WI38 (cell line): Measurements from ENCODE around the gene ATXN7L3.

ENCODE experiments used
- H3K4me3 ChIP-seq: 2 replicates; pipeline ENCODE4 v1.5.1; 2011; ENCODE audit warnings: low read depth, mild to moderate bottlenecking, control low read depth, low read length
- TF ChIP-seq, protein P1 (sequence below): IDR thresholded peaks from 2 replicates; pipeline ENCODE4 v1.5.1; 2012; ENCODE audit warnings: low read depth, mild to moderate bottlenecking, control low read depth, low read length

Gene ATXN7L3

DNA sequence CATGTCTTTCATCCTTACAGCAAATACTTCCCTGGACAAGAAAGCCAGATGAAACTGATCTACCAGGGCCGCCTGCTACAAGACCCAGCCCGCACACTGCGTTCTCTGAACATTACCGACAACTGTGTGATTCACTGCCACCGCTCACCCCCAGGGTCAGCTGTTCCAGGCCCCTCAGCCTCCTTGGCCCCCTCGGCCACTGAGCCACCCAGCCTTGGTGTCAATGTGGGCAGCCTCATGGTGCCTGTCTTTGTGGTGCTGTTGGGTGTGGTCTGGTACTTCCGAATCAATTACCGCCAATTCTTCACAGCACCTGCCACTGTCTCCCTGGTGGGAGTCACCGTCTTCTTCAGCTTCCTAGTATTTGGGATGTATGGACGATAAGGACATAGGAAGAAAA lies 9.2 kb downstream of the ATXN7L3 start:
- TF ChIP-seq, protein P1, sequence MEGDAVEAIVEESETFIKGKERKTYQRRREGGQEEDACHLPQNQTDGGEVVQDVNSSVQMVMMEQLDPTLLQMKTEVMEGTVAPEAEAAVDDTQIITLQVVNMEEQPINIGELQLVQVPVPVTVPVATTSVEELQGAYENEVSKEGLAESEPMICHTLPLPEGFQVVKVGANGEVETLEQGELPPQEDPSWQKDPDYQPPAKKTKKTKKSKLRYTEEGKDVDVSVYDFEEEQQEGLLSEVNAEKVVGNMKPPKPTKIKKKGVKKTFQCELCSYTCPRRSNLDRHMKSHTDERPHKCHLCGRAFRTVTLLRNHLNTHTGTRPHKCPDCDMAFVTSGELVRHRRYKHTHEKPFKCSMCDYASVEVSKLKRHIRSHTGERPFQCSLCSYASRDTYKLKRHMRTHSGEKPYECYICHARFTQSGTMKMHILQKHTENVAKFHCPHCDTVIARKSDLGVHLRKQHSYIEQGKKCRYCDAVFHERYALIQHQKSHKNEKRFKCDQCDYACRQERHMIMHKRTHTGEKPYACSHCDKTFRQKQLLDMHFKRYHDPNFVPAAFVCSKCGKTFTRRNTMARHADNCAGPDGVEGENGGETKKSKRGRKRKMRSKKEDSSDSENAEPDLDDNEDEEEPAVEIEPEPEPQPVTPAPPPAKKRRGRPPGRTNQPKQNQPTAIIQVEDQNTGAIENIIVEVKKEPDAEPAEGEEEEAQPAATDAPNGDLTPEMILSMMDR = no peak
- H3K4me3 ChIP-seq = no peak overlapping the region

DNA sequence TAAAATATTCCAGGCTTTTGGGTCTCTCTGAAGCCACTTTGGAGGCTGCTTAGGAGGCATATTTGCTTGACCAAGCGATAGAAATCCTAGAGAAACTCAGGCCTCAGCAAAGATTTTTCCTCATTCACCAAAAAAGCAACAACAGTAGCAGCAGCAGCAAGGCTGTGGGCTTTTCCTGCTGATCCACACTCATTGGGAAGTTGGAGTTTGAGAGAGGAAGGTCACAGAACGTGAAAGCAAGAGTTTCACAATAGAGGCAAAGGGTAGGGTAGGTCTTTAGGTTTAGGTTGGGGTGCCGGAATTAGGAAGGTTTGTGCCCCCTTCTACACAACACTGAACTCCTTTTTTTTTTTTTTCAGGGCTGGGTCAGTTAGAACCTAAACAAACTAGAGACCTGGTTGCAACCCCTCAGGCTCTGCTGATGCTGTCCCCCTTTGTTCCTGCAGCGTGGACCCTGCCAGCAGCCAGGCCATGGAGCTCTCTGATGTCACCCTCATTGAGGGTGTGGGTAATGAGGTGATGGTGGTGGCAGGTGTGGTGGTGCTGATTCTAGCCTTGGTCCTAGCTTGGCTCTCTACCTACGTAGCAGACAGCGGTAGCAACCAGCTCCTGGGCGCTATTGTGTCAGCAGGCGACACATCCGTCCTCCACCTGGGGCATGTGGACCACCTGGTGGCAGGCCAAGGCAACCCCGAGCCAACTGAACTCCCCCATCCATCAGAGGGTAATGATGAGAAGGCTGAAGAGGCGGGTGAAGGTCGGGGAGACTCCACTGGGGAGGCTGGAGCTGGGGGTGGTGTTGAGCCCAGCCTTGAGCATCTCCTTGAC lies 10.9 kb downstream of the ATXN7L3 start:
- H3K4me3 ChIP-seq = peak overlapping the region; percentile 100
- TF ChIP-seq, protein P1 = no peak

DNA sequence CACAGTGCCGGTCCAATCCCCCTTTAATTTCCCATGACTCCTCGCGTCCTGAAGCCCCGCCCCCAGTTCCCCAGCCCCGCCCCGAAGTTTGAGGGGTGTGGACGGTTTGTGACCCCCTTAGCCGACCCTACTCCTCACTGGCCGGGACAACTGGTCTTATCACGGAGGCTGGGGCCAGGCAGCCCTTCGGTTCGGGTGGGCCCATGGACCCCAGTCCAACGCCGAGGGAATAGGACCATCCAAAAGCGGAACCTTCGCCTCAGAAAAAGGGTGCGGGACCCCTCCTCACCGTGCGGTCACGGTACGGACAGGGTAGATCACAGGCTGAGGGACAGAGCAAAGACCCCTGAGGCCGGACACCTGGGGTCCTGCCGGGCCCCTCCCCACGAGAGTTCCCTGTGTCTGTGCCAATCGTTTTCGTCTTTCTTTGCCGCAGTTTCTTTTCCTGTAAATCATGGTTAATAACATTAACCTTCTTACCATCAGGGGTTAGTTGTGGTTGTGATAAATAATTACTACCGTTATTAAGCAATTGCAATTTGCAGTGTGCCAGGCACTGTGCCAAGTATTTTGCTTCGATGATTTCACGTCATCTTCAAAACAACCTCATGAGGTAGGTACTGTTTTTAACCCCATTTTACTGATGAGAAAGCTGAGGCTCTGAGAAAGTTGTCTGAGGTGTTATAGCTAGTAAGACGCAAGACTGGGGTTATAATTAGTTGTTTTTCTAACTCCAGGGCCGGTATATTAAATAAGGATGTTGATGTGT lies 12.4 kb downstream of the ATXN7L3 start:
- H3K4me3 ChIP-seq = peak overlapping the region; percentile 100
- TF ChIP-seq, protein P1 = no peak

DNA sequence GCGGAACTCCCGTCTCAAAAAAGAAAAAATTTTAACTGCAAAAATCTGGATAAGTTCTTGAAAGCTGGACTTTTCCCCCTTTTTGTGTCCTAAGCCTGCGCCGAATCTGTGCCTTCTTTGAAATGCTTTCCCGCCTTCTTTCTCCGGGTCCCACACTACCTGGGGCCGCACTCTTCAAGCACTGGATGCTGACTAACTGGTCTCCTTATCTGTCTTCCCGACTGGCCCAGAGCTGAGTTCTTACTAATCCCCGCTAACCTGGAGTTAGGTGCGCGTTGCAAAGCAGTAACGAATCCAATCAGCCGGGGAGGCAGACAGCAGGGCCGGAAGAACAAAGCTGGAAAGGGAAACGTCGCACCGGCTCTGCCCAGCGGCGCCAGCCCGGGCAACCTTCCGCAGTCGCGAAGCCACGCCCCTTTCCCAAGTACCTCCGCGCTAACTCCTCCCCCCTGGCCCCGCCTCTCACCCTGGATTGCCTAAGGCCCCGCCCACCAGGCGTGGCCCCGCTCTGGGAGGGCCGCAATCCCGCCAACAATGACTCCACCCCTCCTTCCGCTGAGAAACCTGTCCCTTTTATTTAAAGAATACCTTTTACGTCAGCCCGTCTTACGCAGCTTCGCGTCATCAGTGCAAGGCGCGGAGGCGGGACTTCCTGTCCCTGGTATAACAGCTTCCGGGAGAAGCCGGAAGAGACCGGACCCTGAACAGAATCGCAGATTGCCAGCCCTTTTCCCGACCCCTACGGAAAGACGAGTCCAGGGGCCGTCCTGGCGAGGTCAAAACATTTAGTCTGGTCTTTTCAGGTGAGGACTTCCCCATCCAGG lies 13.2 kb downstream of the ATXN7L3 start, which contains the start of gene TMUB2:
TMUB2 (plus strand) TSS at position 666 of the 824 bp plus-strand sequence. CDS start 737 bp downstream, outside the sequence.
- TF ChIP-seq, protein P1 = no peak
- H3K4me3 ChIP-seq = peak within 1 kb of the TSS; percentile 100

DNA sequence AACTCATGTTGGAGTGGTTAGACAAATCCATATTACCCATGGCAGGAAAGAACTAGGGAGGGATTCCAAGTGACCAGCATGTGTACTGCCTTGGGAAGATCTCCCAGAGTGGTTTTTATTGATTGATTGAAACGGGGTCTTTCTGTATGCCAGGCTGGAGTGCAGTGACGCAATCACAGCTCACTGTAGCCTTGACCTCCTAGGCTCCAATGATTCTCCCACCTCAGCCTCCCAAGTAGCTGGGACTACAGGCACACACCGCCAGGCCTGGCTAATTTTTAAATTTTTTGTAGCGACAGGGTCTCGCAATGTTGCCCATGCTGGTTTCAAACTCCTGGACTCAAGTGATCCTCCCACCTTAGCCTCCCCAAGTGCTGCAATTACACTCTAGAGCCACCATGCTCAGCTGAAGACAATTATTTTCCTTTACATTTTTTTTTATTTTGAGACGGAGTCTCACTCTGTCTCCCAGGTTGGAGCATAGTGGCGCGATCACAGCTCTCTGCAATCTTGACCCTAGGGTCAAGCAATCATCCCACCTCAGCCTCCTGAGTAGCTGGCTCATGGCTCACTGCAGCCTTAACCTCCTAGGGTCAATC lies 15.4 kb downstream of the ATXN7L3 start:
- TF ChIP-seq, protein P1 = no peak
- H3K4me3 ChIP-seq = no peak overlapping the region

DNA sequence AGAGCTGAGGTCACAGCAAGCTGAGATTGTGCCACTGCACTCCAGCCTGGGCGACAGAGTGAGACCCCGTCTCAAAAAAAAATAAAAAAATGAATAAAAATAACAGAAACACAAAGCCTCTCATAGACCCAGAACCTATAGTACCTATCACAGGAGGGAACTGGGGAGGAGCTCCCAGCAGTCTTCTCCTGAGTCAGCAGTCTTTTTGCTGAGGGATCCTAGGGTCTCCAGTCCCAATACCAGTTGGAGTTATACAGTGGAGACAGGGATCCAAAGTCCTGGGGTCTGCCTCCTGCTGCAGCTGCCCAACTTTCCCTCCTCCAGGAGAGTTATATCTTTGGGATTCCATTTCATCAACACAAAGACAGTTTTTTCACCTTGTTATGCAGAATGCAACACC lies 16.7 kb downstream of the ATXN7L3 start:
- TF ChIP-seq, protein P1 = no peak
- no peak overlapping the region for H3K4me3 ChIP-seq
